Measurements from ENCODE around the gene SRRM3.
A peak's percentile ranks its signal among the peaks of the same experiment; 100 is the strongest.
"Not testable (repeated sequence)": the region's sequence is repeated elsewhere in the genome, so short reads cannot be mapped to it uniquely, and the experiment has no call there.

SRRM3 gene

DNA sequence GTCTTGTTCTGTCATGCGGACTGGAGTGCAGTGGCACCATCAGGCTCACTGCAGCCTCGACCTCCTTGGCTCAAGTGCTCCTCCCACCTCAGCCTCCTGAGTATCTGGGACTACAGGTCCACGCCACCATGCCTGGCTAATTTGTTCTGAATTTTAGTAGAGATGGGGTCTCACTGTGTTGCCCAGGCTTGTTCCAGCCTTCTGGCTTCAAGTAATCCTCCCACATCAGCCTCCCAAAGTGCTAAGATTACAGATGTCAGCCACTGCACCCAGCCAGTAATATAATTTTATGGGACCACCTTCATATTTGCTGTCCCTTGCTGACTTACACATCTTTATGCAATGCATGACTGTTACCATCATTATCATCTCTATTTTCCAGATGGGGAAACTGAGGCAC lies 99.3 kb downstream of the SRRM3 start:
- Mint-ChIP-seq H3K27me3 (no peaks in the 10 kb centered on the region), H3K4me3 (no peak overlapping the region), H3K27ac (no peak overlapping the region)

DNA sequence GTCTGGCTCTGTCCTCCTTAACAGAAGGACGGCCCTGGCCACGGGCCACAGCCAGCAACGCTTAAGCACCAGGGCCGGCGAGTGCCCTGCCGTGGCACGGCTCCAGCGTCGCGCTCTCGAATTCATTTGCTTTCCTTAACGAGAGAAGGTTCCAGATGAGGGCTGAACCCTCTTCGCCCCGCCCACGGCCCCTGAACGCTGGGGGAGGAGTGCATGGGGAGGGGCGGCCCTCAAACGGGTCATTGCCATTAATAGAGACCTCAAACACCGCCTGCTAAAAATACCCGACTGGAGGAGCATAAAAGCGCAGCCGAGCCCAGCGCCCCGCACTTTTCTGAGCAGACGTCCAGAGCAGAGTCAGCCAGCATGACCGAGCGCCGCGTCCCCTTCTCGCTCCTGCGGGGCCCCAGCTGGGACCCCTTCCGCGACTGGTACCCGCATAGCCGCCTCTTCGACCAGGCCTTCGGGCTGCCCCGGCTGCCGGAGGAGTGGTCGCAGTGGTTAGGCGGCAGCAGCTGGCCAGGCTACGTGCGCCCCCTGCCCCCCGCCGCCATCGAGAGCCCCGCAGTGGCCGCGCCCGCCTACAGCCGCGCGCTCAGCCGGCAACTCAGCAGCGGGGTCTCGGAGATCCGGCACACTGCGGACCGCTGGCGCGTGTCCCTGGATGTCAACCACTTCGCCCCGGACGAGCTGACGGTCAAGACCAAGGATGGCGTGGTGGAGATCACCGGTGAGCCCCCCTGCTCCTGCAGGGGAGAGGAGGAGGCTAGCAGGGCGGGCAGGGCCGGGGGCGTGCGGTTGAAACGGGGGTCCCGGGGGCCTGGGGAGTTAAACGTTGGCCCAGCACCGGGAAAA lies 100.9 kb downstream of the SRRM3 start, which contains the start of gene HSPB1:
Gene HSPB1, plus strand, starts transcription at position 327 of the 855 bp plus-strand sequence. Its CDS starts 40 bp downstream, at position 367.
- Mint-ChIP-seq H3K9me3 (no peaks in the 10 kb centered on the region), H3K27me3 (no peaks in the 10 kb centered on the region), H3K4me1 (peaks cover 13% of the 10 kb centered on the region)

More for the DNA sequence above, 99.3 kb downstream of the SRRM3 start:
- peaks cover 13% of the 10 kb centered on the region for H3K4me1 Mint-ChIP-seq
- no peaks in the 10 kb centered on the region for H3K36me3 Mint-ChIP-seq
- H3K9me3 Mint-ChIP-seq = no peaks in the 10 kb centered on the region

DNA sequence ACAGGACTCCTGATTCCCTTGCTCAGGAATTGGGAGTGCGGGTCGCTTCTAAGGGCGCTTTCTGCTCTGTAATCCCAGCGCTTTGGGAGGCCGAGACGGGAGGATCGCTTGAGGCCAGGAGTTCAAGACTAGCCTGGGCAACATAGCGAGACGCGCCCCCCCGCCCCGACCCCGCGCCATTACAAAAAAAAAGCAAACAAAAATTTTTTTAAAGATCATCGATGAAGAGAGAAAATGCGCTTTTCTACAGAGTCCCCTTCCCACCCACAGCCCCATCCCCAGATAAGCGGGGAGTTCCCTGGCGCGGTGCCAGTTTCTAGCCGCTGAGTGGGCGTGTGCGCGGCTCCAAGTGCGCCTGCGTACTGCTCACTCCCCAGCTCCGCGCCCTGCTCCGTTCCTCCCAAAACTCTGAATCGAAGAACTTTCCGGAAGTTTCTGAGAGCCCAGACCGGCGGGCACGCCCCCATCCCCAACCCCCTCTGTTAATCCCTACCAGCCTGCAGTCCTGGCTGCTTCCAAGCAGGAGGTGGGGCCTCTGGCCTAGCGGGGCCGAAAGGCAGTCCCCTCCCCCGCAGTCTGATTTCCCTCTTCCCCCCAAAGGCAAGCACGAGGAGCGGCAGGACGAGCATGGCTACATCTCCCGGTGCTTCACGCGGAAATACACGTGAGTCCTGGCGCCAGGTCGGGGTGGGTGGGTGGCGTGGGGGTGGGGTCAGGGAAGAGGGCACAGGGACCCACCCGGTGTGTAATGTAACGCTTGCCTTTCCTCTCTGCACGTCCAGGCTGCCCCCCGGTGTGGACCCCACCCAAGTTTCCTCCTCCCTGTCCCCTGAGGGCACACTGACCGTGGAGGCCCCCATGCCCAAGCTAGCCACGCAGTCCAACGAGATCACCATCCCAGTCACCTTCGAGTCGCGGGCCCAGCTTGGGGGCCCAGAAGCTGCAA lies 101.8 kb downstream of the SRRM3 start:
- H3K36me3 Mint-ChIP-seq = no peaks in the 10 kb centered on the region
- peak overlapping the region; percentile 89 for H3K27ac Mint-ChIP-seq
- H3K9me3 Mint-ChIP-seq = no peaks in the 10 kb centered on the region
- peaks cover 13% of the 10 kb centered on the region for H3K4me1 Mint-ChIP-seq
- peak overlapping the region; percentile 85 for H3K4me3 Mint-ChIP-seq
- no peaks in the 10 kb centered on the region for H3K27me3 Mint-ChIP-seq

More for the DNA sequence above, 100.9 kb downstream of the SRRM3 start, which contains the start of gene HSPB1:
- peak within 1 kb of the TSS; percentile 92 for H3K27ac Mint-ChIP-seq
- H3K36me3 Mint-ChIP-seq = no peaks in the 10 kb centered on the region
- H3K4me3 Mint-ChIP-seq = peak within 1 kb of the TSS; percentile 85

GRCh38 chr7:76304888-76305375 lies 103.2 kb downstream of the SRRM3 start:
- peaks cover 13% of the 10 kb centered on the region for H3K4me1 Mint-ChIP-seq
- H3K27me3 Mint-ChIP-seq = no peaks in the 10 kb centered on the region
- H3K9me3 Mint-ChIP-seq = no peaks in the 10 kb centered on the region
- no peaks in the 10 kb centered on the region for H3K36me3 Mint-ChIP-seq
- H3K4me3 Mint-ChIP-seq = no peak overlapping the region
- no peak overlapping the region for H3K27ac Mint-ChIP-seq

DNA sequence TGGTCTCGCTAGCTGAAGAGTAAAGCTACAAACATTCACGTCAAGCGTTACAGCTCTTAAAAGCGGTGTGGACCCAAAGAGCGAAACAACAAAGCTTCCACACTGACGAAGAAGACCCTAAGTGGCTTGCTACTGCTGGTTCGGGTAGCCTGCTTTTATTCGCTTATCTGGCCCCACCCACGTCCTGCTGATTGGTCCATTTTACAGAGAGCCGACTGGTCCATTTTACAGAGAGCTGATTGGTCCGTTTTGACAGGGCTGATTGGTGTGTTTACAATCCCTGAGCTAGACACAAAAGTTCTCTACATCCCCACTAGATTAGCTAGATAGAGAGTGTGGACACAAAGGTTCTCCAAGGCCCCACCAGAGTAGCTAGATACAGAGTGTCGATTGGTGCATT lies 107.2 kb downstream of the SRRM3 start:
- H3K9me3 Mint-ChIP-seq, H3K4me3 Mint-ChIP-seq, H3K27me3 Mint-ChIP-seq, H3K27ac Mint-ChIP-seq, H3K4me1 Mint-ChIP-seq, H3K36me3 Mint-ChIP-seq: not testable (repeated sequence)

GRCh38 chr7:76309341-76310101 lies 107.8 kb downstream of the SRRM3 start:
- H3K4me3 Mint-ChIP-seq = not testable (repeated sequence)

GRCh38 chr7:76310102-76310957 lies 108.6 kb downstream of the SRRM3 start:
- Mint-ChIP-seq H3K4me3 (no peak overlapping the region), H3K9me3 (no peaks in the 10 kb centered on the region), H3K27me3 (no peaks in the 10 kb centered on the region), H3K4me1 (peaks cover 7% of the 10 kb centered on the region), H3K27ac (no peak overlapping the region), H3K36me3 (no peaks in the 10 kb centered on the region)

More at GRCh38 chr7:76309341-76310101, 107.8 kb downstream of the SRRM3 start:
- H3K27me3 Mint-ChIP-seq, H3K9me3 Mint-ChIP-seq, H3K36me3 Mint-ChIP-seq, H3K4me1 Mint-ChIP-seq, H3K27ac Mint-ChIP-seq: not testable (repeated sequence)

- not testable (repeated sequence) for H3K9me3 Mint-ChIP-seq, H3K4me1 Mint-ChIP-seq, H3K27me3 Mint-ChIP-seq, H3K4me3 Mint-ChIP-seq, H3K27ac Mint-ChIP-seq, H3K36me3 Mint-ChIP-seq
These were observed 110.1 kb downstream of the SRRM3 start for GRCh38 chr7:76311838-76312237.

DNA sequence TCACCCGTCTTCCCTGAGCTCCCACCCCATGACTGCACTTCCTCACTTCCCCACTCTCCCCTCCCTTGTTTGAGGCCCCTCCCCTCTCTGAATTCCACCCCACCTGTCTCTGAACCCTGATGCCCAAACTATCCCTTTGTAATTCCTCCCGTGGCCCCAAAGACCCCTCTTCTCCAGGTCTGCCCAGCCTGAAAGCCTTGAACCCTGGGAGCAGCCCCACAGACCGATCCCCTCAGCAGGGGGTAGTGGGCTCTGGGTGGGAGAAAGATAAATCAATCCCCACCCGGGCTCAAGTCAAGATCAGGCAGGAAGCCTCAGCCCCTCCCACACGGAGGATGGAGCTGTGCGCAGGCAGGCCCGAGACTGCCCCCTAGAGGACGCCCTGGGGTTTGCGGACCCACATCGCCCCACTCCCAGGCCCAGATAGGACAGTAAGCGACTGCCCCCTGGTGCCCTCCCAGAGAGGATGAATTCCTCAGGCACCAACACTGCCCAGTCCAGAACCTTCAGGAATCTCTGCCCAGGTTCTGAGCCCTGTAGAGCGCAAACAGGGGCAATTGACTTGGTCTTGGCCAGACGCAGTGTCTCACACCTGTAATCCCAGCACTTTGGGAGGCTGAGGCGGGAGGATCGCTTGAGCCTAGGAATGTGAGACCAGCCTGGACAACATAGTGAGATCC lies 112.5 kb downstream of the SRRM3 start:
- Mint-ChIP-seq H3K27me3 (no peaks in the 10 kb centered on the region), H3K27ac (peak overlapping the region; percentile 17), H3K4me1 (peaks cover 25% of the 10 kb centered on the region), H3K36me3 (no peaks in the 10 kb centered on the region), H3K9me3 (no peaks in the 10 kb centered on the region), H3K4me3 (no peak overlapping the region)

- not testable (repeated sequence) for H3K36me3 Mint-ChIP-seq, H3K9me3 Mint-ChIP-seq, H3K4me3 Mint-ChIP-seq, H3K27me3 Mint-ChIP-seq, H3K27ac Mint-ChIP-seq
- peaks cover 26% of the 10 kb centered on the region for H3K4me1 Mint-ChIP-seq
These were observed 113.0 kb downstream of the SRRM3 start for GRCh38 chr7:76314740-76315139.

GRCh38 chr7:76315364-76315763 lies 113.7 kb downstream of the SRRM3 start:
- H3K4me3 Mint-ChIP-seq = no peak overlapping the region
- no peaks in the 10 kb centered on the region for H3K36me3 Mint-ChIP-seq
- peaks cover 26% of the 10 kb centered on the region for H3K4me1 Mint-ChIP-seq
- no peak overlapping the region for H3K27ac Mint-ChIP-seq
- H3K27me3 Mint-ChIP-seq = no peaks in the 10 kb centered on the region
- no peaks in the 10 kb centered on the region for H3K9me3 Mint-ChIP-seq

DNA sequence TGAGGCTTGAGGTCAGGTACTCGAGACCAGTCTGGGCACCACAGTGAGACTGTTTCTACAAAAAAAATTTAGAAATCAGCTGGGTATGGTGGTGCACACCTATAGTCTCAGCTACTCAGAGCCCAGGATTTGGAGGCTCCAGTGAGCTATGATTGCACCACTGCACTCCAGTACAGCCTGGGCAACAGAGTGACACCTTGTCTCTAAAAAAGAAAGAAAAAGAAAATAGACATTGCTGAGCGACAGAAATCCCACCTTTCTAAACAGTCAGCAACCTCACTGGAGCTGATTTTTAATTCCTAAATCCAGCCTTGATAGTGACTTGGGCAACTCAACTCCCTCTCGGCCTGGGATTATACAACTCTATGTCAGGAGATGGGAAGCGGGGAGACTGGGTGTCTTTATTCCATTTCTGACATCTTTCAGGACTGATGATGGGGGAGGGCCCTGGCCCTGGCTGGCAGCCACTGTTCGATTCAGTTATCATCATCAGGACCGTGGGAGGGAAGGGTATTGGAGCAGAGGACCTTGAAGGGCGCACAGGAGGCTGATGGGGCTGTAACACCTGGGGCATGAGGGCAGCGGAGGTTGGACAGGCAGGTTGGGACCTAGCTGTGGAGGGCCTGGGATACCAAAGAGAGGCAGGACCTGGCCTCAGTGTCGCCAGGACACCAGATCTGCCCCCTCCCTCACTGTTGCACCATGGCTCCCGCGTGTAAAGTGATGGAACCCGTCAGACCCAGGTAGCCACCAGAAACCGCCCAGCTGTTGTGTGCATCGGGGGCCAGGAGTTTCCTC lies 115.5 kb downstream of the SRRM3 start:
- H3K36me3 Mint-ChIP-seq = no peaks in the 10 kb centered on the region
- H3K9me3 Mint-ChIP-seq = no peaks in the 10 kb centered on the region
- H3K4me1 Mint-ChIP-seq = peaks cover 26% of the 10 kb centered on the region
- peak overlapping the region; percentile 95 for H3K4me3 Mint-ChIP-seq
- H3K27ac Mint-ChIP-seq = peak overlapping the region; percentile 96
- no peaks in the 10 kb centered on the region for H3K27me3 Mint-ChIP-seq

GRCh38 chr7:76317782-76318487 lies 116.2 kb downstream of the SRRM3 start:
- peak overlapping the region; percentile 96 for H3K27ac Mint-ChIP-seq
- peaks cover 26% of the 10 kb centered on the region for H3K4me1 Mint-ChIP-seq
- H3K27me3 Mint-ChIP-seq = no peaks in the 10 kb centered on the region
- H3K9me3 Mint-ChIP-seq = no peaks in the 10 kb centered on the region
- peak overlapping the region; percentile 95 for H3K4me3 Mint-ChIP-seq
- H3K36me3 Mint-ChIP-seq = no peaks in the 10 kb centered on the region

All from activated naive CD4-positive, alpha-beta T cell treated with anti-CD3 and anti-CD28 coated beads, Interleukin-2, amount 50 U/mL, for 24 hours (primary cell).